Measurements from ENCODE around the gene GRIA4.
"Not testable (repeated sequence)": the region's sequence is repeated elsewhere in the genome, so short reads cannot be mapped to it uniquely, and the experiment has no call there.

The GRIA4 gene

DNA sequence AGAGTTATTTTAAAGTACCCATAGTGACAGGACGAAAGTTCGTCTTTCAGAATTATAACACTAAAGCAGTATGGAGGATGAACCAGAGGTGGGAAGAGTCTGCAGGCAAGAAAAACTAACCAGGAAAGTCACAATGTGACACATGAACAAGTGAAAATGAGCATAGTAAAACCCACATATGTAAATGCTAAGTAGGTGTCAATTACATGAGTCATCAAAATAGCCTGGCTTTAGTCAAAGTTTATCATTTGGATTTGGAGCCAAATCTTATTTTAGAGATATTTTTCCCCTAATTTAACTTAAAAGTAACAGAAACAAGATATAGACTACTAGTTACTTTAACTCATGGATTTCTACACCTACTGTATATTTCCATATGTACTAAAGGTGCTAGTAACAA is 159.8 kb downstream of the GRIA4 start:
- H3K9ac ChIP-seq (ENCODE audit: low read depth, low read length) = no peak overlapping the region
- no peaks in the 10 kb centered on the region for H3K36me3 ChIP-seq (ENCODE audit: insufficient read depth, low read length)
- no peaks in the 10 kb centered on the region for H3K9me3 ChIP-seq (ENCODE audit: control insufficient read depth, insufficient read depth, low read length)
- no peaks in the 10 kb centered on the region; the same call in 1 of the 2 replicates for H3K4me1 ChIP-seq (ENCODE audit: insufficient read depth, low read length)

DNA sequence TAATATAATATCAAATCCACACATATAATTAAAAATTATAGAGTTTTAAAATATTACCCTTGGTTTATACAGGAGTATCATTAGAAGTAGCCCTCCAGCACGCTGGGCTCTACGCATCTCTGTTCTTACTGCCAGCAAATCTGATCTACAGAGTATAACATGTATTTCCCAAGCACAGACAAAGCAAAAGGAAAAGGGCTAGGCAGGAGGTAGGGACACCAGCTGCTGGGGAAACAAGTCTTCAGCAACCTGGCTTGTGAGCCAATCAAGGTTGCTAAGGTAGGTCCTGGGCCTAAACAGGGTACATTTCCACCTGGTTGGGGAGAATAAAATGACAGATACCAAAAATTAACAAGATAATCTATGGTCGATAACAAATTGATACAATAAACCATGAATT is 163.6 kb downstream of the GRIA4 start:
- H3K9ac ChIP-seq (ENCODE audit: low read depth, low read length); H3K36me3 ChIP-seq (ENCODE audit: insufficient read depth, low read length); H3K4me1 ChIP-seq (ENCODE audit: insufficient read depth, low read length); H3K9me3 ChIP-seq (ENCODE audit: control insufficient read depth, insufficient read depth, low read length): not testable (repeated sequence)

DNA sequence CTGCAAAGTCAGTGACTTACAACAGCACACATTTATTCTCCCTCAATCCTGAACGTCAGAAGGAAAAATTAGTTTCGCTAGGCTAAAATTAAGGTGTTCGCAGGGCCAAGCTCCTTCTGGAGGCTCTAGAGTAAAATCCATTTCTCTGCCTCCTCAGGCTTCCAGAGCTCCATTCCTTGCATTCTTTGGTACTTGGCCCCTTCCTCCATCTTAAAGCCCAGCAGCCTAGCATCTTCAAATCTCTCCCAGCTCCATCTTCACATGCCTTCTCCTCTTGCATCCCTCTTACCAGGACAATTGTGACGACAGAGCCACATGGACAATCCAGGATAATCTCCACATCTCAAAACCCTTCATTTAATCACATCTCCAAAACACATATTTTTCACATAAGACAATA is 165.0 kb downstream of the GRIA4 start:
- Histone ChIP-seq H3K4me1 (ENCODE audit: insufficient read depth, low read length) (no peaks in the 10 kb centered on the region), H3K9ac (ENCODE audit: low read depth, low read length) (no peak overlapping the region), H3K9me3 (ENCODE audit: control insufficient read depth, insufficient read depth, low read length) (no peaks in the 10 kb centered on the region), H3K36me3 (ENCODE audit: insufficient read depth, low read length) (no peaks in the 10 kb centered on the region)

DNA sequence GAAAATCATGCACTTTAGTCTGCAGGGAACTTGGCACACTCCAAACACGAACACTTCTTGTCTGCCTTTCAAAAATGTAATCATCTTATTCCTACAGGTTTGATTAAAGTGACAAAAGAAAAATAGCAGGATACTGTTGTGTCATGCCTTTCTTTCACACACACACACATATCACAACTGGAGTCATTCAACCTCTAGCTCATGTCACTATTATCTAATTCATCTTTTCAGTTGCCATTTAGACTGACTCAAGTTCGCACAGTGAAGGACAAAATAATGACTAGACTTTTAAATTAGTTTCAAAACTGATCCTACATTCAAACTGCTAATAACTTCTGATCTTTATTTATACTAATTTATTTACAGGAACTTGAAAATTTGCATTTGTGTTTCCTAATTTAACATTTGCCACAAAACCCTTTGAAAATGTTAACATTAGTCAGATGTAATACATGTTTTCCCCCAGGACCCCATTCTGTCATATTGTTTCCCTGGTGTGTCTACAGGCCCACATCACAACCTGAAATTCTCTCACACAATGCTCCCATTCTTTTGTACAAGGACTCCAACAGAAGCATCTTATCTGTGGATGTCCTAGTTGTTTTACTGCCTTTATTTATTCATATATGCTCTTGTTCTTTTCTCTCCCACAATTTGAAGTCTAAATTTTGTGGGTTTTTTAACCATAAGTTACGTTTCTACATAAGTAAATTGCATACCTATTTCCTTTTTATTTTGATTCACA is 171.1 kb downstream of the GRIA4 start:
- H3K36me3 ChIP-seq (ENCODE audit: insufficient read depth, low read length) = no peaks in the 10 kb centered on the region
- H3K9ac ChIP-seq (ENCODE audit: low read depth, low read length) = no peak overlapping the region
- no peaks in the 10 kb centered on the region for H3K4me1 ChIP-seq (ENCODE audit: insufficient read depth, low read length)
- no peaks in the 10 kb centered on the region for H3K9me3 ChIP-seq (ENCODE audit: control insufficient read depth, insufficient read depth, low read length)

DNA sequence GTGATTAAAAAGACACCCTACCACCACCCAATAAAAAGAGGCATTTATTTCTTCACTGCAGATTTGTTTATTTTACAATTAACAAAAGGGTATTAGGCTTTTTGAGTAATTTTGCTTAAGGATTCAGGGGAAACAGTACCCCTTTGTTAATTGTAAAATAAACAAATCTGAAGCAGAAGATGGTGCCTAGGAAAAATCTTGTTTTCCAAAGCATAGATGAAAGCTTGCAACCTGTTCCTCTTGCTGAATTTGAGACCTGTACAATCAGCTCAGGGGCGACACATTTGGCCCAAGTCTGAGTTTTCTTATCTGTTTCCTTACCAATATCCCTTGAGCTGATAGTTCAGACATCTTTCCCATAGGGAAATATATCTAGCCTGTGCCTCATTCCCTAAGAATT is 171.9 kb downstream of the GRIA4 start:
- Histone ChIP-seq H3K9me3 (ENCODE audit: control insufficient read depth, insufficient read depth, low read length) (no peaks in the 10 kb centered on the region), H3K9ac (ENCODE audit: low read depth, low read length) (no peak overlapping the region), H3K36me3 (ENCODE audit: insufficient read depth, low read length) (no peaks in the 10 kb centered on the region), H3K4me1 (ENCODE audit: insufficient read depth, low read length) (peaks cover 2% of the 10 kb centered on the region; the same call in 1 of the 2 replicates)

DNA sequence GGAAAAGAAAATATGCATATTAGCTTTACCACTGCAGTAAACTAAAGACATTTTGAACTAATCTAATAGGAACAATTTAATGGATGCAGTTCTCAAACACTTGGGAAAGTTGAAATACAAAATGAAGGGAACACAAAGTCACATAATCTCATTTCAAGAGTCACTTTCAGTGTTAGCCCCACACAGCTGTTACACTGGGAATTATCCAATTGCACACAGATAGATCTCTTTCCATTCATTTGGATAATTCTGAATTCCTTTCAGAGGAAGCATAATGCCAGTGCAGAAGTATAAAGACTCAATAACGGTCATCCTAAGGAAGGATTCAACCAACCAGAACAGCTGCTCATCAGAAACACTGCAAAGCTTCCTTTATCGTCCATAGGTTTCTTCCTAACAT is 173.3 kb downstream of the GRIA4 start:
- Histone ChIP-seq H3K4me1 (ENCODE audit: insufficient read depth, low read length) (peaks cover 5% of the 10 kb centered on the region; the same call in 1 of the 2 replicates), H3K9me3 (ENCODE audit: control insufficient read depth, insufficient read depth, low read length) (no peaks in the 10 kb centered on the region), H3K36me3 (ENCODE audit: insufficient read depth, low read length) (no peaks in the 10 kb centered on the region)

DNA sequence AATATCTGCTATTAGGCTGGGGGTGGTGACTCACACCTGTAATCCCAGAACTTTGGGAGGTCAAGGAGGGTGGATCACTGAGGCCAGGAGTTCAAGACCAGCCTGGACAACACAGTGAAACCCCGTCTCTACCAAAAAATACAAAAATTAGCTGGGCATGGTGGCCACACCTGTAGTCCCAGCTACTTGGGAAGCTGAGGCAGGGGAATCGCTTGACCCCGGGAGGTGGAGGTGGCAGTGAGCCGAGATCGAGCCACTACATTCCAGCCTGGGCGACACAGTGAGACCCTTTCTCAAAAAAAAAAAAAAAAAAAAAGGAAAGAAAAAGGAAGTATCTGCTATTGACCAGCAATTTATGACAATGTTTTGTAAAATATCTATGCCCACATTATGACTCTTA is 176.0 kb downstream of the GRIA4 start:
- not testable (repeated sequence) for H3K9ac ChIP-seq (ENCODE audit: low read depth, low read length); H3K9me3 ChIP-seq (ENCODE audit: control insufficient read depth, insufficient read depth, low read length); H3K36me3 ChIP-seq (ENCODE audit: insufficient read depth, low read length)

More for the DNA sequence above, 173.3 kb downstream of the GRIA4 start:
- no peak overlapping the region for H3K9ac ChIP-seq (ENCODE audit: low read depth, low read length)

DNA sequence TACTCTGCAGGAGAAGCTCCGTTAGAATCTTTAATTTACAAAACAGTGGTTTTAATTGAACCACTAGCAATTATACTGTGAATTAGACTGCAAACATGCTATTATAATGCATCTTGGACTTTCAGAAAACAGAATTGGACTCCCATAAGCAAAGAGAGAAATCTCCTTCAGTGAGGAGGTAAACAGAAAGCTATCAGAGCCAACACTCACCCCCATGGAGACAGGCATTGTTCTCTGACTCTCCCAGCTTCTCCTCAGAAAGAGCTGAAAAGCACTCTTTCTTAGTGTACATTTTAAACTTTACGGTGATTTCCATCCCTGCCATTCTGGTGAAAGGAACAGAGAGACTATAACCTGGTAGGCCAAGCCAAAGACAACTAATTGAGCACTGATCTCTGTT is 176.9 kb downstream of the GRIA4 start:
- Histone ChIP-seq H3K36me3 (ENCODE audit: insufficient read depth, low read length) (no peaks in the 10 kb centered on the region), H3K9ac (ENCODE audit: low read depth, low read length) (no peak overlapping the region), H3K9me3 (ENCODE audit: control insufficient read depth, insufficient read depth, low read length) (no peaks in the 10 kb centered on the region), H3K4me1 (ENCODE audit: insufficient read depth, low read length) (peaks cover 5% of the 10 kb centered on the region; the same call in 1 of the 2 replicates)

More for the DNA sequence above, 176.0 kb downstream of the GRIA4 start:
- not testable (repeated sequence) for H3K4me1 ChIP-seq (ENCODE audit: insufficient read depth, low read length)

DNA sequence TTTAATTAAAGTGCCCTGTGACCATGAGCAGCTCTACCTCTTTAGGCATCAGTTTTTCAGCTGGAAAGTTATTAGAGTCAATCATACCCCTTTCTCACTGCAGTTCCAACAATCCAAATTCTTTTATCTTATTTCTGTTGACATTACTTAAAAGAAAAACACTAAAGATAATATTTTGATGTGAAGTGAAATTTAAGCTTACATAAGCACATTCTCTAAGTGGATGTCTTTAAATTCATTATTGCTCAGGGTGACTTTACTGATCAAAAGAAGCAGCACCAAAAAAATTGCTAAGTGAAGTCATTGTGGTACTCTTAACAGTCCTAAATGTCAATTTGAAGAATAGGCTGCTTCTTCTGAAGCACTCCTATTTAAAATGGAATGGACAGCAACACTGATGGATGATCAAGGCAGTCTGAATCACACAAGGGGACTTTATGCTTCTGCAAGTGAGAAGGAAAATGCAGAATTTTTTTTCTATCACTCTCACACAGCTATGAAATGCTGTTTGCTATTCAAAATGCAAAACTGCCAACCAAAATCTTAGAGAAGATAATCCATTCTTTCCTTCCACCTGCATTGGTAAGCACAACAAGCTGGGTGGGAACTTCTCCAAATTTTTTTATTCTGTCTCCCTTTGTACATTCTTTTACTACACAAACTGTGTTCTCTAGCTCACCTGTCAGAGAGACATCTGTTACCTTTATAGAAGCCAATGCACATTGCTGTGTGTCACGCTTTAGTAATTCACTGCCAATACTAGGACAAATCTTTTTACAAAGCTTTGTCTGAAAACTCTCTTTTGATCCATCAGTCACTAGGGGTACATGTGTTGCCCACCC is 179.9 kb downstream of the GRIA4 start:
- H3K9me3 ChIP-seq (ENCODE audit: control insufficient read depth, insufficient read depth, low read length) = no peaks in the 10 kb centered on the region

DNA sequence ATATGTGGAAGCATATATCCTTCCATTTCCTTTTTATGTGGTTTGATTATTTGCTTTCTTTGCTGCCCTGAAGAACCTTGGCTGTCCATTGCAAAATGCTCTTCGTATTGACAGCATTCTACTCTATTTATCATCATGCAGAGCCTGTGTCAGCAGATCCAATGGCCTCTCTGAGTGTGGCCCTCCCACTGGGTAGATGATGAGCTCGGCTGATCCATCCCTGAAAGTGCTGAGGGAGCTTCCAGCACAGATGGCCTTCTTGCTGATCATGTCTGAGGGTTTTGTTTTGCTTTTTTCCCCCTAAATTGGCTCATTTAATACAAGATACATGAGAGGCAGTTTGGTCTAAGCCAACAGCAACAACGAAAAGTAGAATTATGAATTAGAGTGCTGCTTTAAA is 181.0 kb downstream of the GRIA4 start:
- Histone ChIP-seq H3K9ac (ENCODE audit: low read depth, low read length) (no peak overlapping the region), H3K9me3 (ENCODE audit: control insufficient read depth, insufficient read depth, low read length) (no peaks in the 10 kb centered on the region), H3K4me1 (ENCODE audit: insufficient read depth, low read length) (peaks cover 5% of the 10 kb centered on the region; the same call in 1 of the 2 replicates), H3K36me3 (ENCODE audit: insufficient read depth, low read length) (no peaks in the 10 kb centered on the region)

More for the DNA sequence above, 179.9 kb downstream of the GRIA4 start:
- no peaks in the 10 kb centered on the region for H3K36me3 ChIP-seq (ENCODE audit: insufficient read depth, low read length)
- H3K4me1 ChIP-seq (ENCODE audit: insufficient read depth, low read length) = peaks cover 5% of the 10 kb centered on the region; the same call in 1 of the 2 replicates
- H3K9ac ChIP-seq (ENCODE audit: low read depth, low read length) = no peak overlapping the region

DNA sequence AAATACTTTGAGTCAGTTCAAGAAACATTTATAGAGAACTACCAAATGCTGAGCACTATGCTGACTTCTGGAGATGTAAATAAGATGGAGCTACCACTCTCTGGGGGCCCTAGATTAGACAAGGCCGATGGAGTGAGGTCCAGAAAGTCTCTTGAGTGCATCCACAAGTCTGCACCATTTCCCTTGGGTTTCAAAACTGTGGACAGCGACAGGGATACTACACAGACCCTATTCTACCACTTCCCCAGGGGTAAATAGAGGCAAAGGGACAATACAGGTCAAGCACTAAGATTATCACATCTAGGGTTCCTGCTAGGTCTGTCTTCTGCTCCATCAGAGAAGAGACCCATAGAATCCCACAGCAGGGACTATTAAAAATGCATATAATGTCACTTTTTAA is 183.2 kb downstream of the GRIA4 start:
- H3K9me3 ChIP-seq (ENCODE audit: control insufficient read depth, insufficient read depth, low read length) = no peaks in the 10 kb centered on the region
- no peak overlapping the region for H3K9ac ChIP-seq (ENCODE audit: low read depth, low read length)
- H3K36me3 ChIP-seq (ENCODE audit: insufficient read depth, low read length) = no peaks in the 10 kb centered on the region
- H3K4me1 ChIP-seq (ENCODE audit: insufficient read depth, low read length) = no peaks in the 10 kb centered on the region

DNA sequence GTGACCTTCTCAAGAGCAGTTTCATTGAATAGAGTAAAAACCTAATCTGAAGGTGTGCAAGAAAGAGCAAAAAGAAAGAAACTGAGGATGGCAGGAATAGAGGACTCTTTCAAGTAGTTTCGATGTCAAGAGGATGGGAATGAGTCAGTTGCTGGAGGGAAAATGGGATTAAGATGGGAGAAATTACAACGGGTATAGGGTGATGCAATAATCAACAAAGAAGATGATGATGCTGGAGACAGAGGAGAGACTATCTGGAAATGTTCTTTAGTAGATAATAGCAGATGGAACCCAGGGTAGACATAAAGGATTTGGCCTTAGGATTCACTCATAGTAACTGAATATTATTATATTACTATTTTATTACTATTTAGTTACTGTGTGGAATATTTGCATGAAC is 189.4 kb downstream of the GRIA4 start:
- no peaks in the 10 kb centered on the region for H3K36me3 ChIP-seq (ENCODE audit: insufficient read depth, low read length)
- no peak overlapping the region for H3K9ac ChIP-seq (ENCODE audit: low read depth, low read length)
- H3K4me1 ChIP-seq (ENCODE audit: insufficient read depth, low read length) = peaks cover 6% of the 10 kb centered on the region; the same call in 1 of the 2 replicates
- no peaks in the 10 kb centered on the region for H3K9me3 ChIP-seq (ENCODE audit: control insufficient read depth, insufficient read depth, low read length)

DNA sequence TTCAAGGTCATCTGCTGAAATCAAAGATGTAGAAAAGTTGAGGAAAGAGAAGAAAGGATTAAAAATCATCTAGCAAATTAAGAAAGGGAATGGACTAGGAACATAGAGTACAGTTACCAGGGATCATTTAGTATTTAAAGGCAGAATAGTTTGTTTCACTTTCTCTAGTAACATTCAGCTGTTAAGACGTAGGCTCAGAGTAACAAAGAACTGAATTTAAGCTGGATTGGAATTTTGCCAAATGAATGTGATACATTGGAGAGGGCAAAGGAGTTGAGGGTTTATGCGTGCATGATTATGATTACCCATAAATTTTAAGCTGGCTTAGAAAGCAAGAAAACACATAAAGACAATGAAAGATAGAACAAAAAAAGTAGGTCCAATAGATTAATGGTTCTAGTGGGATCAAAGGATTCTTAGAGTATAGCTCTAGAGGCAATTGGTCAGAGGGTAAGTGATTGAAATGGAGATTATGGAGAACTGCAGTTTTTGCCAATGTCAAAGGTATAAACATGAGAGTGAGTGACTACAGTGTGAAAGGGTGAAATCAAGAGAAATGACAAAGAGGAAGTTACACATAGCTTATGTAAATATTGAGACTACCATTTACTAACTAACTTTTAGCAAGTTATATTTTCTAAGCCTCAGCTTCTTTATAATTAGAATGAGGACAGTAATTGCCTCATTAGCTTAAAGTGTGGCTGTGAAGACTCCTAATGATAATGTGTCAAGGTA is 190.0 kb downstream of the GRIA4 start:
- Histone ChIP-seq H3K4me1 (ENCODE audit: insufficient read depth, low read length) (peaks cover 6% of the 10 kb centered on the region; the same call in 1 of the 2 replicates), H3K9ac (ENCODE audit: low read depth, low read length) (no peak overlapping the region), H3K36me3 (ENCODE audit: insufficient read depth, low read length) (no peaks in the 10 kb centered on the region), H3K9me3 (ENCODE audit: control insufficient read depth, insufficient read depth, low read length) (no peaks in the 10 kb centered on the region)

DNA sequence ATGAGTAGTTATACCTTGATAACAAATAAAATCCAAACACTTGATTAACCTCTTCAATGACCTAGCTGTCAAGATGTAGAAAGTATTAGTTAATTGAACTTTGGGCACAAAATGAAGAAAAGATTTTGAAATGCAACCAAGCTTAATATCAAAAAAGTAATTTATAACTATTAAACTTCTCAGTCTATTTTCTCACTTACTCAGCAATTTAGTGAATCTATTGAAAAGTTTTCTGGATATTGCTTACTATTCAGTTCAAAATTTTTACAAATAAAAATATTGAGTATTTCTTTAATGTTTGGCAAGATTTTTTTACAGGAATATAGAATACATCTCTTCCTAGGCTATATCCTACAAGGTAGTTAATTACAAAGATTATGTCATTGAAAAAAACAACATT is 192.5 kb downstream of the GRIA4 start:
- H3K9ac ChIP-seq (ENCODE audit: low read depth, low read length) = no peak overlapping the region
- H3K9me3 ChIP-seq (ENCODE audit: control insufficient read depth, insufficient read depth, low read length) = no peaks in the 10 kb centered on the region
- H3K4me1 ChIP-seq (ENCODE audit: insufficient read depth, low read length) = peaks cover 6% of the 10 kb centered on the region; the same call in 1 of the 2 replicates
- no peaks in the 10 kb centered on the region for H3K36me3 ChIP-seq (ENCODE audit: insufficient read depth, low read length)
